Fibroblast of lung (primary cell): Measurements from ENCODE around the gene ZCCHC7.

Experiments used
- CTCF ChIP-seq, 2 donors: IDR thresholded peaks in 1 of 2; conservative IDR thresholded peaks in 1 of 2; 1 replicate in 1 of 2; 2 replicates in 1 of 2; pipeline ENCODE4 v1.5.1; 2011 to 2012; ENCODE audit warnings: low read length in 2 of 2, control low read depth in 1 of 2, inconsistent platforms in 1 of 2, low read depth in 1 of 2, mild to moderate bottlenecking in 1 of 2
- EZH2 ChIP-seq: IDR thresholded peaks from 2 replicates; pipeline ENCODE4 v1.5.1; 2012; ENCODE audit warnings: low read length, control low read depth, mild to moderate bottlenecking; ENCODE audit errors: missing control alignments

- TF ChIP-seq CTCF (conservative IDR thresholded peaks at IDR 0.05 in 1 of 2, IDR thresholded peaks at IDR 0.05 in 1 of 2; ENCODE audit: low read depth in 1 of 2, low read length in 2 of 2) (no peak), EZH2 (no peak)
These were observed 254.5 kb downstream of the ZCCHC7 start for GRCh38 chr9:37374892-37375291.
